HL-60 (cell line): ENCODE results near the gene ZP2.

ENCODE experiments used
- DNase-seq, 2 experiments: peaks; one replicate each; pipeline ENCODE4 v3.0.0-alpha.2; 2010 to 2020; ENCODE audit warnings: low read depth in 1 of 2, low spot score in 1 of 2
- H3K27ac ChIP-seq: fragments of 250-450 bp; sonication (Bioruptor Pico); replicated peaks from 2 replicates; pipeline ENCODE4 v1.5.1; 2020; ENCODE audit warnings: mild to moderate bottlenecking, moderate library complexity
- H3K27me3 ChIP-seq: fragments of 250-450 bp; sonication (Bioruptor Pico); 2 replicates; pipeline ENCODE4 v1.5.1; 2021; ENCODE audit warnings: mild to moderate bottlenecking, moderate library complexity; ENCODE audit not compliant: insufficient read depth, poor library complexity, severe bottlenecking
- H3K4me3 ChIP-seq: replicated peaks from 2 replicates; pipeline ENCODE4 v1.5.1; 2011; ENCODE audit warnings: mild to moderate bottlenecking, control low read depth, low read length; ENCODE audit not compliant: insufficient read depth
- GABPA ChIP-seq: IDR thresholded peaks from 2 replicates; pipeline ENCODE4 v1.6.1; 2012; ENCODE audit warnings: low read depth
- POLR2AphosphoS5 ChIP-seq: IDR thresholded peaks from 2 replicates; pipeline ENCODE4 v1.6.1; 2012; ENCODE audit warnings: low read depth
- SPI1 ChIP-seq: IDR thresholded peaks from 2 replicates; pipeline ENCODE4 v1.6.1; 2012; ENCODE audit warnings: low read depth, mild to moderate bottlenecking, borderline replicate concordance
- TF ChIP-seq, protein P1 (sequence below): IDR thresholded peaks from 2 replicates; pipeline ENCODE4 v1.6.1; 2012; ENCODE audit warnings: low read depth; ENCODE audit not compliant: insufficient replicate concordance
- TF ChIP-seq, protein P2 (sequence below): IDR thresholded peaks from one replicate; pipeline ENCODE4 v1.5.1; 2011; ENCODE audit warnings: low read length, control low read depth, inconsistent platforms; ENCODE audit not compliant: insufficient read depth

ZP2 gene

DNA sequence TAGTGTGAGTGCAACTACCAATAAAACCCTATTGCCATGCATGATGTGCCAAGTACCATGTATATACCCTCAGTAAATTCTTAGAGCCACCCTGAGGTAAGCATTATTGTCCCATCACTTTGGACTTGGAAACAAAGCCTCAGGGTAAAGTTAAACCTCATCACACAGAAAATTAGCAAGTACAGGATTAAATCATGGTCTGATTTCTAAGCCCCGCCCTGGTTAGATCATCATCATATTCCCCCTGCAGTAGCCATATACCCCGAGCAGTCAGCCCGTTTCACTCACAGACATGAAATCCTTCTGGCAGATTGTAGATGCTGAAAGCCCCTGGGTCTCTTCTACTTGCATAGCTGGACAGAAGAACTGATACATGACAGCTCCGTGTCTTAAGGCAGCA, 4.8 kb downstream of the ZP2 start:
- H3K27ac ChIP-seq = no peak overlapping the region
- no peak for DNase-seq
- no peak overlapping the region for H3K4me3 ChIP-seq
- H3K27me3 ChIP-seq = peaks cover 4% of the 10 kb centered on the region
- TF ChIP-seq, protein P1, sequence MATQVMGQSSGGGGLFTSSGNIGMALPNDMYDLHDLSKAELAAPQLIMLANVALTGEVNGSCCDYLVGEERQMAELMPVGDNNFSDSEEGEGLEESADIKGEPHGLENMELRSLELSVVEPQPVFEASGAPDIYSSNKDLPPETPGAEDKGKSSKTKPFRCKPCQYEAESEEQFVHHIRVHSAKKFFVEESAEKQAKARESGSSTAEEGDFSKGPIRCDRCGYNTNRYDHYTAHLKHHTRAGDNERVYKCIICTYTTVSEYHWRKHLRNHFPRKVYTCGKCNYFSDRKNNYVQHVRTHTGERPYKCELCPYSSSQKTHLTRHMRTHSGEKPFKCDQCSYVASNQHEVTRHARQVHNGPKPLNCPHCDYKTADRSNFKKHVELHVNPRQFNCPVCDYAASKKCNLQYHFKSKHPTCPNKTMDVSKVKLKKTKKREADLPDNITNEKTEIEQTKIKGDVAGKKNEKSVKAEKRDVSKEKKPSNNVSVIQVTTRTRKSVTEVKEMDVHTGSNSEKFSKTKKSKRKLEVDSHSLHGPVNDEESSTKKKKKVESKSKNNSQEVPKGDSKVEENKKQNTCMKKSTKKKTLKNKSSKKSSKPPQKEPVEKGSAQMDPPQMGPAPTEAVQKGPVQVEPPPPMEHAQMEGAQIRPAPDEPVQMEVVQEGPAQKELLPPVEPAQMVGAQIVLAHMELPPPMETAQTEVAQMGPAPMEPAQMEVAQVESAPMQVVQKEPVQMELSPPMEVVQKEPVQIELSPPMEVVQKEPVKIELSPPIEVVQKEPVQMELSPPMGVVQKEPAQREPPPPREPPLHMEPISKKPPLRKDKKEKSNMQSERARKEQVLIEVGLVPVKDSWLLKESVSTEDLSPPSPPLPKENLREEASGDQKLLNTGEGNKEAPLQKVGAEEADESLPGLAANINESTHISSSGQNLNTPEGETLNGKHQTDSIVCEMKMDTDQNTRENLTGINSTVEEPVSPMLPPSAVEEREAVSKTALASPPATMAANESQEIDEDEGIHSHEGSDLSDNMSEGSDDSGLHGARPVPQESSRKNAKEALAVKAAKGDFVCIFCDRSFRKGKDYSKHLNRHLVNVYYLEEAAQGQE = no peak
- TF ChIP-seq, protein P2, sequence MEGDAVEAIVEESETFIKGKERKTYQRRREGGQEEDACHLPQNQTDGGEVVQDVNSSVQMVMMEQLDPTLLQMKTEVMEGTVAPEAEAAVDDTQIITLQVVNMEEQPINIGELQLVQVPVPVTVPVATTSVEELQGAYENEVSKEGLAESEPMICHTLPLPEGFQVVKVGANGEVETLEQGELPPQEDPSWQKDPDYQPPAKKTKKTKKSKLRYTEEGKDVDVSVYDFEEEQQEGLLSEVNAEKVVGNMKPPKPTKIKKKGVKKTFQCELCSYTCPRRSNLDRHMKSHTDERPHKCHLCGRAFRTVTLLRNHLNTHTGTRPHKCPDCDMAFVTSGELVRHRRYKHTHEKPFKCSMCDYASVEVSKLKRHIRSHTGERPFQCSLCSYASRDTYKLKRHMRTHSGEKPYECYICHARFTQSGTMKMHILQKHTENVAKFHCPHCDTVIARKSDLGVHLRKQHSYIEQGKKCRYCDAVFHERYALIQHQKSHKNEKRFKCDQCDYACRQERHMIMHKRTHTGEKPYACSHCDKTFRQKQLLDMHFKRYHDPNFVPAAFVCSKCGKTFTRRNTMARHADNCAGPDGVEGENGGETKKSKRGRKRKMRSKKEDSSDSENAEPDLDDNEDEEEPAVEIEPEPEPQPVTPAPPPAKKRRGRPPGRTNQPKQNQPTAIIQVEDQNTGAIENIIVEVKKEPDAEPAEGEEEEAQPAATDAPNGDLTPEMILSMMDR = no peak
- TF ChIP-seq SPI1 (no peak), POLR2AphosphoS5 (no peak), GABPA (no peak)

DNA sequence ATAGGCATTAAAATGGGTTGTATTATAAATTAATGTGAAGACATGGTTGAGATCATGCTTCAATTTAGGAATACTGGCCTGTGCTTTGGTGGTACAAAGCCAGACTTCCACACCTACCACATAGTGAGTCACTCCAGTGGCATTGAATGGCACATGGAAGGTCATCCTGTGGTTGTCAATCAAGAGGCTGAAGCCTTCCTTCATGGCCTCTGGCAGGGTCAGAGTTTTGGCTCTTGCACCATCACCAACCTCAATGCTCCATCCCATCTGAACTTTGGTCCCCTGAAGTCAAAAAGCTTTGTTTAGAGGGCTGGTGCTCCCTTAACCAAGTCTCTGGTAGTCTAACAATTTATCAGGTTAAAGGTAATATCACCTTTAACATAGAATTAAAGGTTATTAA, 6.1 kb downstream of the ZP2 start:
- Histone ChIP-seq H3K4me3 (no peak overlapping the region), H3K27me3 (peaks cover 4% of the 10 kb centered on the region), H3K27ac (no peak overlapping the region)
- TF ChIP-seq GABPA (no peak), POLR2AphosphoS5 (no peak), SPI1 (no peak)
- TF ChIP-seq, protein P1 = no peak
- TF ChIP-seq, protein P2 = no peak
- DNase-seq = no peak

DNA sequence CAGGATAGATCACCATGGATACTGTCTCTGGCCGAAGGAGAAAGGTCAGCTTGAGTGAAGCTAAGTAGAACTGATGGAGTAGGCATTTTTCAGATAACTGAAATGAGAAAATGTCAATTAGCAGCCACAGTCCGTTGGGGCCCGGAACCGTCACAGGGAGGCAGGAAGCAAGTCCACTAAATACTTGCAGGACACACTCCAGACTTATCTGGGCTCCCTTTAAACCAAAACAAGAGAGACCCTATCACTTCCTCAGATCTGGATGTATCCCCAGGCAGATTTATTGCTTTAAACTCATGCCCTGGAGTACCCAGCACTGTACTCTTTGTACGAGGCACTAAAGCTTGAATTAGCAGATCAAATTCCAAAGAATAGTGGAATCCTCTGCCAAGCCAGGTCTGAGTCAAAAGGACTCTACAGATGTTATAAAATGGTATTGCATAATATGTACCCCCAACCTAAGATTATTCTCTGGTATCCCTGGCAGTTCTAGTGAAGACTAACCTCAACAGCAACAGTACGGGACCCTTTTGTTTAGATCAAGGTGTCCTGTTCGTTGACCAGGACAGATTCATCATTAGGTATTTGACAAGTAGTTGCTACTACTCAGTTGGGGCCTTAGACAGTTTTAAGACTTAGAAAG, 8.1 kb downstream of the ZP2 start:
- TF ChIP-seq, protein P2 = no peak
- TF ChIP-seq GABPA = no peak
- no peak for TF ChIP-seq SPI1
- DNase-seq = no peak
- no peak overlapping the region for H3K4me3 ChIP-seq
- peaks cover 4% of the 10 kb centered on the region for H3K27me3 ChIP-seq
- H3K27ac ChIP-seq = no peak overlapping the region
